ENCODE data around the gene CYP2S1. TPM values are rescaled to one million over a fixed set of nuclear protein-coding genes. Genes with fewer than 3 reads are reported as not detected.
"Not testable (repeated sequence)": the region's sequence is repeated elsewhere in the genome, so short reads cannot be mapped to it uniquely, and the experiment has no call there.

The CYP2S1 gene
- total RNA-seq, 8 experiments from 2014 or later: 0.13 to 2.2 (median 1.00) TPM; not detected in 1

- Histone ChIP-seq H3K4me1 (replicated peaks in 1 of 2) (peaks cover 0 to 8% of the 10 kb centered on the region in 2 donors), H3K27ac (no peak overlapping the region), H3K4me3 (no peak overlapping the region)
- in situ Hi-C loops (cut with MboI; ENCODE audit: low pct_unique_long_range_greater_than_20kb in 2 of 9, low sequenced_read_pairs in 9 of 9, unreplicated experiment in 9 of 9): no loop called here
- peak in 7 of 8 experiments; percentile 56 to 98 (median 77) for ATAC-seq (replicated peaks in 6 of 8)
- WGBS, 10 experiments: 27 to 80% (median 71%) methylated on average over 2 to 6 of the region's 14 CpGs; no CpG with 5 or more reads in 3 of the 10 experiments
These were observed 16.9 kb upstream of the CYP2S1 start for GRCh38 chr19:41175801-41176777.

- in situ Hi-C loops (cut with MboI; ENCODE audit: low pct_unique_long_range_greater_than_20kb in 2 of 9, low sequenced_read_pairs in 9 of 9, unreplicated experiment in 9 of 9); H3K4me1 ChIP-seq (replicated peaks in 1 of 2); H3K27ac ChIP-seq; H3K4me3 ChIP-seq; ATAC-seq (replicated peaks in 6 of 8): not testable (repeated sequence)
- WGBS, 10 experiments: no CpG with 5 or more reads among the region's 34 CpGs
These were observed 12.8 kb upstream of the CYP2S1 start for GRCh38 chr19:41180173-41180572.

- in situ Hi-C loops (cut with MboI; ENCODE audit: low pct_unique_long_range_greater_than_20kb in 2 of 9, low sequenced_read_pairs in 9 of 9, unreplicated experiment in 9 of 9): no loop called here
- Histone ChIP-seq H3K4me3 (no peak overlapping the region), H3K4me1 (replicated peaks in 1 of 2) (peaks cover 0 to 9% of the 10 kb centered on the region in 2 donors), H3K27ac (no peak overlapping the region)
- 37 to 100% (median 76%) methylated on average over 1 to 7 of the region's 8 CpGs; no CpG with 5 or more reads in 2 of the 10 experiments for WGBS, 10 experiments
- ATAC-seq (replicated peaks in 6 of 8): no peak
These were observed 5.8 kb upstream of the CYP2S1 start for GRCh38 chr19:41186971-41187883.

GRCh38 chr19:41187884-41188279 is 5.1 kb upstream of the CYP2S1 start:
- in situ Hi-C loops (cut with MboI; ENCODE audit: low pct_unique_long_range_greater_than_20kb in 2 of 9, low sequenced_read_pairs in 9 of 9, unreplicated experiment in 9 of 9): no loop called here
- WGBS, 10 experiments: 38 to 100% (median 75%) methylated on average over 1 to 2 of the region's 3 CpGs; no CpG with 5 or more reads in 3 of the 10 experiments
- H3K4me3 ChIP-seq: no peak overlapping the region
- H3K4me1 ChIP-seq (replicated peaks in 1 of 2): peaks cover 0 to 9% of the 10 kb centered on the region in 2 donors
- ATAC-seq (replicated peaks in 6 of 8): no peak
- H3K27ac ChIP-seq: no peak overlapping the region

GRCh38 chr19:41189425-41190065 is 3.5 kb upstream of the CYP2S1 start:
- Histone ChIP-seq H3K4me1 (replicated peaks in 1 of 2) (peaks cover 0 to 9% of the 10 kb centered on the region in 2 donors), H3K27ac (no peak overlapping the region), H3K4me3 (no peak overlapping the region)
- in situ Hi-C loops (cut with MboI; ENCODE audit: low pct_unique_long_range_greater_than_20kb in 2 of 9, low sequenced_read_pairs in 9 of 9, unreplicated experiment in 9 of 9): no loop called here
- WGBS, 10 experiments: 0 to 83% (median 42%) methylated on average over 1 to 8 of the region's 8 CpGs; no CpG with 5 or more reads in 2 of the 10 experiments
- ATAC-seq (replicated peaks in 6 of 8): peak in 3 of 8 experiments; percentile 10 to 34 (median 19)

GRCh38 chr19:41193430-41194156 is 574 bp downstream of the CYP2S1 start:
- peaks cover 0 to 9% of the 10 kb centered on the region in 2 donors for H3K4me1 ChIP-seq (replicated peaks in 1 of 2)
- WGBS, 10 experiments: 0 to 20% (median 17%) methylated on average over 1 of the region's 13 CpGs; no CpG with 5 or more reads in 7 of the 10 experiments
- H3K27ac ChIP-seq: no peak overlapping the region
- in situ Hi-C loops (cut with MboI; ENCODE audit: low pct_unique_long_range_greater_than_20kb in 2 of 9, low sequenced_read_pairs in 9 of 9, unreplicated experiment in 9 of 9): no loop called here
- peak; percentile 12 to 52 (median 36) for ATAC-seq (replicated peaks in 6 of 8)
- H3K4me3 ChIP-seq: peak overlapping the region in 2 of 5 donors; percentile 20 to 26

- WGBS, 10 experiments: 28 to 100% (median 100%) methylated on average over 1 to 3 of the region's 6 CpGs; no CpG with 5 or more reads in 7 of the 10 experiments
- in situ Hi-C loops (cut with MboI; ENCODE audit: low pct_unique_long_range_greater_than_20kb in 2 of 9, low sequenced_read_pairs in 9 of 9, unreplicated experiment in 9 of 9): no loop called here
- Histone ChIP-seq H3K27ac (no peak overlapping the region), H3K4me3 (no peak overlapping the region), H3K4me1 (replicated peaks in 1 of 2) (peaks cover 0 to 5% of the 10 kb centered on the region in 2 donors)
- no peak for ATAC-seq (replicated peaks in 6 of 8)
These were observed 1.1 kb downstream of the CYP2S1 start for GRCh38 chr19:41194157-41194552.

- 20 to 100% (median 83%) methylated on average over 1 to 8 of the region's 10 CpGs; no CpG with 5 or more reads in 2 of the 10 experiments for WGBS, 10 experiments
- Histone ChIP-seq H3K27ac (no peak overlapping the region), H3K4me3 (no peak overlapping the region), H3K4me1 (replicated peaks in 1 of 2) (no peaks in the 10 kb centered on the region)
- in situ Hi-C loops (cut with MboI; ENCODE audit: low pct_unique_long_range_greater_than_20kb in 2 of 9, low sequenced_read_pairs in 9 of 9, unreplicated experiment in 9 of 9): no loop called here
- no peak for ATAC-seq (replicated peaks in 6 of 8)
These were observed 2.9 kb downstream of the CYP2S1 start for GRCh38 chr19:41195675-41196497.

GRCh38 chr19:41198559-41198958 is 5.5 kb downstream of the CYP2S1 start:
- no peak for ATAC-seq (replicated peaks in 6 of 8)
- H3K27ac ChIP-seq: no peak overlapping the region
- no peak overlapping the region for H3K4me3 ChIP-seq
- WGBS, 10 experiments: 28 to 100% (median 80%) methylated on average over 1 to 5 of the region's 11 CpGs; no CpG with 5 or more reads in 7 of the 10 experiments
- in situ Hi-C loops (cut with MboI; ENCODE audit: low pct_unique_long_range_greater_than_20kb in 2 of 9, low sequenced_read_pairs in 9 of 9, unreplicated experiment in 9 of 9): no loop called here
- H3K4me1 ChIP-seq (replicated peaks in 1 of 2): no peaks in the 10 kb centered on the region

GRCh38 chr19:41203371-41203770 is 10.4 kb downstream of the CYP2S1 start:
- Histone ChIP-seq H3K4me3 (no peak overlapping the region), H3K4me1 (replicated peaks in 1 of 2) (no peaks in the 10 kb centered on the region), H3K27ac (no peak overlapping the region)
- in situ Hi-C loops (cut with MboI; ENCODE audit: low pct_unique_long_range_greater_than_20kb in 2 of 9, low sequenced_read_pairs in 9 of 9, unreplicated experiment in 9 of 9): loop anchor here in 1 of 9 experiments (10.0 kb wide), 1 partner anchor 51 kb away; no protein-coding TSS in a partner anchor
- no peak for ATAC-seq (replicated peaks in 6 of 8)
- 63 to 91% (median 80%) methylated on average over 3 to 13 of the region's 18 CpGs; no CpG with 5 or more reads in 6 of the 10 experiments for WGBS, 10 experiments

GRCh38 chr19:41204338-41204737 is 11.3 kb downstream of the CYP2S1 start:
- ATAC-seq (replicated peaks in 6 of 8): peak; percentile 68 to 99 (median 92)
- not testable (repeated sequence) for H3K27ac ChIP-seq; H3K4me1 ChIP-seq (replicated peaks in 1 of 2); H3K4me3 ChIP-seq
- 0 to 7% (median 3%) methylated on average over 1 to 4 of the region's 7 CpGs; no CpG with 5 or more reads in 6 of the 10 experiments for WGBS, 10 experiments
- in situ Hi-C loops (cut with MboI; ENCODE audit: low pct_unique_long_range_greater_than_20kb in 2 of 9, low sequenced_read_pairs in 9 of 9, unreplicated experiment in 9 of 9): loop anchor here in 1 of 9 experiments (10.0 kb wide), 1 partner anchor 50 kb away; no protein-coding TSS in a partner anchor

Data from motor neuron (in vitro differentiated cells).